Astrocyte (in vitro differentiated cells and primary cell): ENCODE data around the gene LSM7. TPM values are rescaled to one million over a fixed set of nuclear protein-coding genes. Genes with fewer than 3 reads are reported as not detected.

ENCODE experiments used
- DNase-seq: peaks from one replicate; pipeline ENCODE4 v3.0.0-alpha.2; 2010; ENCODE audit warnings: low read depth
- FAIRE-seq: peaks from 2 replicates; lab custom pipeline; 2011; peaks lifted over from hg19 to GRCh38; lab: Jason Lieb, UNC
- H2AFZ ChIP-seq: 2 replicates; pipeline ENCODE4 v1.6.0; 2012; ENCODE audit warnings: low read depth, low read length, inconsistent platforms
- H3K27ac ChIP-seq: 2 replicates; pipeline ENCODE4 v1.5.1; 2011; ENCODE audit warnings: low read depth, low read length, inconsistent platforms
- H3K27me3 ChIP-seq: 2 replicates; pipeline ENCODE4 v1.6.0; 2011; ENCODE audit warnings: low read length, inconsistent platforms; ENCODE audit not compliant: insufficient read depth
- H3K36me3 ChIP-seq: 2 replicates; pipeline ENCODE4 v1.5.1; 2011; ENCODE audit warnings: low read length, inconsistent platforms; ENCODE audit not compliant: insufficient read depth
- H3K4me1 ChIP-seq: 2 replicates; pipeline ENCODE4 v1.5.1; 2011; ENCODE audit warnings: low read length, inconsistent platforms; ENCODE audit not compliant: insufficient read depth
- H3K4me2 ChIP-seq: 2 replicates; pipeline ENCODE4 v1.6.0; 2012; ENCODE audit warnings: low read length, inconsistent platforms
- H3K4me3 ChIP-seq: 2 replicates; pipeline ENCODE4 v1.5.1; 2011; ENCODE audit warnings: low read depth, mild to moderate bottlenecking, low read length, inconsistent platforms; ENCODE audit not compliant: insufficient read depth
- H3K79me2 ChIP-seq: 2 replicates; pipeline ENCODE4 v1.6.0; 2012; ENCODE audit warnings: mild to moderate bottlenecking, low read length, inconsistent platforms; ENCODE audit not compliant: insufficient read depth
- H3K9ac ChIP-seq: 2 replicates; pipeline ENCODE4 v1.6.0; 2012; ENCODE audit warnings: mild to moderate bottlenecking, low read length, inconsistent platforms
- H3K9me3 ChIP-seq: 2 replicates; pipeline ENCODE4 v1.5.1; 2012; ENCODE audit warnings: low read depth, mild to moderate bottlenecking, low read length, inconsistent platforms; ENCODE audit not compliant: insufficient read depth
- H4K20me1 ChIP-seq: 2 replicates; pipeline ENCODE4 v1.6.0; 2012; ENCODE audit warnings: low read length, inconsistent platforms; ENCODE audit not compliant: insufficient read depth
- H3K27ac Mint-ChIP-seq: one replicate; pipeline ENCODE4 v1.8.0; 2021; ENCODE audit warnings: mild to moderate bottlenecking, mixed read lengths; ENCODE audit not compliant: unreplicated experiment
- H3K27me3 Mint-ChIP-seq: one replicate; pipeline ENCODE4 v1.8.0; 2021; ENCODE audit warnings: low read depth, mixed read lengths; ENCODE audit not compliant: unreplicated experiment
- H3K36me3 Mint-ChIP-seq: one replicate; pipeline ENCODE4 v1.8.0; 2021; ENCODE audit warnings: low read depth, mixed read lengths; ENCODE audit not compliant: unreplicated experiment
- H3K4me1 Mint-ChIP-seq: one replicate; pipeline ENCODE4 v1.8.0; 2021; ENCODE audit warnings: low read depth, mixed read lengths; ENCODE audit not compliant: unreplicated experiment
- H3K4me3 Mint-ChIP-seq: one replicate; pipeline ENCODE4 v1.8.0; 2021; ENCODE audit warnings: mild to moderate bottlenecking, moderate library complexity, mixed read lengths; ENCODE audit not compliant: unreplicated experiment
- H3K9me3 Mint-ChIP-seq: one replicate; pipeline ENCODE4 v1.8.0; 2021; ENCODE audit warnings: mild to moderate bottlenecking, mixed read lengths; ENCODE audit not compliant: unreplicated experiment
- CTCF ChIP-seq: IDR thresholded peaks from 2 replicates; pipeline ENCODE4 v1.5.1; 2011; ENCODE audit warnings: low read depth, mild to moderate bottlenecking, inconsistent platforms, low read length, moderate library complexity; ENCODE audit not compliant: insufficient read depth
- EZH2 ChIP-seq: IDR thresholded peaks from 2 replicates; pipeline ENCODE4 v1.6.1; 2012; ENCODE audit warnings: mild to moderate bottlenecking, low read length, inconsistent platforms; ENCODE audit not compliant: insufficient read depth
- total RNA-seq: library from RNA; stranded (reverse); gene quantifications from 2 replicates; pipeline ENCODE4 v1.2.1, GENCODE V29; 2021

LSM7 gene
- total RNA-seq, 1 donor from 2014 or later, result 91.4 TPM

- Histone ChIP-seq H3K4me3 (no peak overlapping the region), H4K20me1 (peaks cover 35% of the 10 kb centered on the region), H3K9ac (no peak overlapping the region), H3K27me3 (no peaks in the 10 kb centered on the region), H2AFZ (no peak overlapping the region), H3K36me3 (peaks cover 2% of the 10 kb centered on the region), H3K27ac (no peak overlapping the region), H3K9me3 (no peaks in the 10 kb centered on the region), H3K4me2 (no peak overlapping the region), H3K4me1 (peaks cover 9% of the 10 kb centered on the region), H3K79me2 (peaks cover 45% of the 10 kb centered on the region)
- no peaks in the 10 kb centered on the region for H3K9me3 Mint-ChIP-seq
- peaks cover 11% of the 10 kb centered on the region for H3K4me1 Mint-ChIP-seq
- FAIRE-seq, result no peak
- no peak overlapping the region for H3K4me3 Mint-ChIP-seq
- no peaks in the 10 kb centered on the region for H3K27me3 Mint-ChIP-seq
- H3K27ac Mint-ChIP-seq, result peak overlapping the region; percentile 58
- TF ChIP-seq CTCF (no peak), EZH2 (no peak)
- no peak for DNase-seq
- peaks cover 5% of the 10 kb centered on the region for H3K36me3 Mint-ChIP-seq
These were observed 4.0 kb downstream of the LSM7 start for GRCh38 chr19:2324220-2324948.

- Mint-ChIP-seq H3K4me3 (no peak overlapping the region), H3K27me3 (no peaks in the 10 kb centered on the region), H3K9me3 (no peaks in the 10 kb centered on the region), H3K36me3 (peaks cover 5% of the 10 kb centered on the region), H3K27ac (no peak overlapping the region), H3K4me1 (peaks cover 10% of the 10 kb centered on the region)
- Histone ChIP-seq H3K27ac (no peak overlapping the region), H3K9ac (no peak overlapping the region), H3K79me2 (peaks cover 38% of the 10 kb centered on the region), H3K4me3 (no peak overlapping the region), H3K4me2 (no peak overlapping the region), H2AFZ (no peak overlapping the region), H3K4me1 (peaks cover 5% of the 10 kb centered on the region), H3K9me3 (no peaks in the 10 kb centered on the region), H4K20me1 (peaks cover 30% of the 10 kb centered on the region), H3K27me3 (no peaks in the 10 kb centered on the region), H3K36me3 (peaks cover 2% of the 10 kb centered on the region)
- TF ChIP-seq EZH2 (no peak), CTCF (no peak)
- FAIRE-seq (no peak), DNase-seq (no peak)
These were observed 4.7 kb downstream of the LSM7 start for GRCh38 chr19:2323707-2324106.
